C4-2B (cell line): ENCODE measurements around the gene NKPD1.

Source experiments
- ZFX ChIP-seq: fragments of 450-650 bp; IDR thresholded peaks from 2 replicates; pipeline ENCODE4 v1.6.1; 2017
- TF ChIP-seq, protein P1 (sequence below): fragments of 450-650 bp; conservative IDR thresholded peaks from 2 replicates; pipeline ENCODE4 v1.5.1; 2017; ENCODE audit warnings: mild to moderate bottlenecking

DNA sequence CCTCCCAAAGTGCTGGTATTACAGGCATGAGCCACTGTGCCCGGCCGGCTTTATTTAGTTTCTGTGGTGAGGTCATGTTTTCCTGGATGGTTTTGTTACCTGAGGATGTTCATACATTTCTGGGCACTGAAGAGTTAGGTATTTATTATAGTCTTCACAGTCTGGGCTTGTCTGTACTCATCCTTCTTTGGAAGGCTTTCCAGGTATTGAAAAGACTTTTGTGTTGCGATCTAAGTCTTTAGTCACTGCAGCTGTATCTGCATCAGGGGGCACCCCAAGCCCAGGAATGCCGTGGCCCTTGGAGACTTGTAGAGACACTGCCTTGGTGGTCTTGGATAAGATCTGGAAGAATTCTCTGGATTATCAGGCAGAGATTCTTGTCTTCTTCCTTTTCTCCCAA lies 30.6 kb upstream of the NKPD1 start:
- TF ChIP-seq, protein P1, sequence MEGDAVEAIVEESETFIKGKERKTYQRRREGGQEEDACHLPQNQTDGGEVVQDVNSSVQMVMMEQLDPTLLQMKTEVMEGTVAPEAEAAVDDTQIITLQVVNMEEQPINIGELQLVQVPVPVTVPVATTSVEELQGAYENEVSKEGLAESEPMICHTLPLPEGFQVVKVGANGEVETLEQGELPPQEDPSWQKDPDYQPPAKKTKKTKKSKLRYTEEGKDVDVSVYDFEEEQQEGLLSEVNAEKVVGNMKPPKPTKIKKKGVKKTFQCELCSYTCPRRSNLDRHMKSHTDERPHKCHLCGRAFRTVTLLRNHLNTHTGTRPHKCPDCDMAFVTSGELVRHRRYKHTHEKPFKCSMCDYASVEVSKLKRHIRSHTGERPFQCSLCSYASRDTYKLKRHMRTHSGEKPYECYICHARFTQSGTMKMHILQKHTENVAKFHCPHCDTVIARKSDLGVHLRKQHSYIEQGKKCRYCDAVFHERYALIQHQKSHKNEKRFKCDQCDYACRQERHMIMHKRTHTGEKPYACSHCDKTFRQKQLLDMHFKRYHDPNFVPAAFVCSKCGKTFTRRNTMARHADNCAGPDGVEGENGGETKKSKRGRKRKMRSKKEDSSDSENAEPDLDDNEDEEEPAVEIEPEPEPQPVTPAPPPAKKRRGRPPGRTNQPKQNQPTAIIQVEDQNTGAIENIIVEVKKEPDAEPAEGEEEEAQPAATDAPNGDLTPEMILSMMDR: no peak
- TF ChIP-seq ZFX: no peak
